Heart left ventricle (tissue), 16 donors: ENCODE data around the gene ANP32A. TPM values are rescaled to one million over a fixed set of nuclear protein-coding genes. Genes with fewer than 3 reads are reported as not detected.

ENCODE experiments used
- ATAC-seq, 4 donors: fragments of 200-7000 bp; cut with Tn5 transposase; one replicate each; pipeline ENCODE4 v1.9.1; 2020 to 2022; ENCODE audit warnings: moderate library complexity in 4 of 4, mild to moderate bottlenecking in 3 of 4, moderate number of reproducible peaks in 1 of 4
- DNase-seq, 5 donors: peaks; one replicate each; pipeline ENCODE4 v3.0.0-alpha.2; 2020
- H3K27ac ChIP-seq, 12 donors: fragments of 200-600 bp; sonication (generic) in 4 of 12; one replicate each; pipeline versions ENCODE4 v1.5.0 to v1.8.0; 2016 to 2022; ENCODE audit warnings: mild to moderate bottlenecking in 2 of 12
- H3K27me3 ChIP-seq, 9 donors: fragments of 200-600 bp; sonication (generic) in 2 of 9; one replicate each; pipeline versions ENCODE4 v1.5.1 to v1.8.0; 2016 to 2022; ENCODE audit warnings: mild to moderate bottlenecking in 3 of 9
- H3K36me3 ChIP-seq, 9 donors: fragments of 200-600 bp; sonication (generic) in 2 of 9; one replicate each; pipeline versions ENCODE4 v1.5.0 to v1.8.0; 2018 to 2022; ENCODE audit warnings: mild to moderate bottlenecking in 2 of 9
- H3K4me1 ChIP-seq, 12 donors: fragments of 200-600 bp; sonication (generic) in 4 of 12; one replicate each; pipeline versions ENCODE4 v1.5.0 to v1.8.0; 2016 to 2022; ENCODE audit warnings: mild to moderate bottlenecking in 3 of 12
- H3K4me3 ChIP-seq, 12 donors: fragments of 200-600 bp; sonication (generic) in 4 of 12; one replicate each; pipeline versions ENCODE4 v1.5.0 to v1.8.0; 2017 to 2022; ENCODE audit warnings: mild to moderate bottlenecking in 9 of 12, moderate library complexity in 4 of 12
- H3K9me3 ChIP-seq, 12 donors: fragments of 200-600 bp; sonication (generic) in 4 of 12; one replicate each; pipeline versions ENCODE4 v1.5.0 to v1.8.0; 2016 to 2022; ENCODE audit warnings: mild to moderate bottlenecking in 1 of 12
- CTCF ChIP-seq, 12 donors: fragments of 200-600 bp; sonication (generic) in 4 of 12; IDR thresholded peaks; one replicate each; pipeline versions ENCODE4 v1.5.0 to v1.8.0; 2018 to 2022; ENCODE audit warnings: antibody characterized with exemption in 12 of 12, mild to moderate bottlenecking in 5 of 12
- POLR2A ChIP-seq, 2 donors: fragments of 450-650 bp; IDR thresholded peaks; one replicate each; pipeline ENCODE4 v1.6.1; 2017; ENCODE audit warnings: antibody characterized with exemption in 2 of 2, mild to moderate bottlenecking in 2 of 2, moderate library complexity in 2 of 2
- WGBS, 4 donors: extraction: QIAGEN DNeasy Blood & Tissue Kit in 2 of 4; methylation state at CpG; one replicate each; pipeline versions ENCODE4 v1.1.5 to v1.1.7; 2013 to 2018; 5-methylcytosine and 5-hydroxymethylcytosine counted together
- intact Hi-C, 10 donors: fragments of 100-400 bp; cut with DNase I; formaldehyde crosslinking; loops; one replicate each; pipeline versions ENCODE4 v1.11.1 to v1.14.2; 2022
- polyA plus RNA-seq, 2 donors: library from polyadenylated mRNA; stranded (reverse); fragments of 200-250 nt; gene quantifications; one replicate each; pipeline ENCODE4 v1.2.3, GENCODE V29; 2013
- total RNA-seq, 9 donors: library from RNA; depleted of rRNA in 2 of 9; stranded (reverse); fragments of >200 nt in 2 of 9; fragmentation: NEBNext Ultra II Directional in 3 of 9; extraction: Animal tissue kit (Norgen Biotek cat#: 25700) in 3 of 9; gene quantifications; one replicate each; pipeline versions ENCODE4 v1.1.0 to v1.2.4, GENCODE V29; 2016 to 2023
- donor health status: ischemic (EF 13 %, LVEDD 7.1; RV severe dilation, severe dysfunction).
- donor health status: healthy with polysubstance abuse.
- donor health status: DM: no; HTN: yes; CAD: no.
- donor health status: DM: no; HTN: no; CAD: no.
- donor health status: ischemic (EF 25% LVEDD 6.9; RV normal size, moderate dysfunction).
- donor health status: ischemic (EF 25% LVEDD 5.7; RV mildly dilated, moderate dysfunction).
- donor health status: healthy.
- donor health status: DM: yes; HTN: yes; CAD: no.
- donor health status: ischemic (EF 35%, LVEDD 5.7; RV mildly dilated, moderate dysfunction).
- donor health status: nonischemic (EF 11% LVEDD 7.7; RV severe dilation, severe dysfunction).
- donor health status: DM: yes; HTN: yes; CAD: no.
- donor health status: PGD.
- donor health status: ischemic (EF 29% LVEDD 5.4; RV normal size, mild dysfunction).
- donor health status: nonischemic (EF 23%, LVEDD 6.1; RV moderate dilation, normal function).

The ANP32A gene
- total and polyA plus RNA-seq, 11 donors, result 55.7 to 202 (median 142) TPM

DNA sequence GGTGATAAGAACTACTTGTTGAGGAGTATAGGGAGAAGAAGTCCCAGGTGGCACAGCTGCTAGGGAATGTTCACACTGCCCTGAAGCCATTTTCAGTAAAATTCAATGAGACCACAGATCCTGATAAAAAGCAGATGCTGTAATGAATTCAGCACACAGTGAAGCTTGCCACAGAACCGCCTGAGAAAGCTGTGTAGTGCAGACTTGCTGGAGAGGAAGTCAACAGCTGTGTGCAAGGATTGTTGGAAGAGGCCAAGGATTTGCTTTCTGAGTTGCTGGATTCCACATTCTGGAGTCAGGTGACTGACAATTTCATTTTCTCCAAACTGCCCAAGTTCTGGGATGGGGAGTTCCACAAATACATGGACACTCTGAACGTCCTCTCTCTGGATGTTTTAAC is 70.9 kb downstream of the ANP32A start:
- ATAC-seq (peak; percentile 55 to 87 (median 76)), DNase-seq (peak in 3 of 5 donors; percentile 29 to 38 (median 31))
- TF ChIP-seq POLR2A (IDR thresholded peaks at IDR 0.05) (no peak), CTCF (IDR thresholded peaks at IDR 0.05) (no peak)
- intact Hi-C loops, result loop anchor here in 1 of 10 donors (5.0 kb wide), 1 partner anchor 77 kb away; no protein-coding TSS in a partner anchor
- WGBS, 4 donors, result 53 to 80% (median 62%) methylated on average over 2 of the region's 2 CpGs
- Histone ChIP-seq H3K36me3 (no peaks in the 10 kb centered on the region), H3K27me3 (no peaks in the 10 kb centered on the region), H3K4me3 (no peak overlapping the region), H3K9me3 (peaks cover 0 to 8% (median 0%) of the 10 kb centered on the region in 12 donors), H3K4me1 (no peaks in the 10 kb centered on the region), H3K27ac (peak overlapping the region in 1 of 12 donors; percentile 46)

GRCh38 chr15:68749365-68749764 is 71.3 kb downstream of the ANP32A start:
- H3K36me3 ChIP-seq, result no peaks in the 10 kb centered on the region
- no peak overlapping the region for H3K4me3 ChIP-seq
- intact Hi-C loops, result no loop called here
- H3K9me3 ChIP-seq, result peaks cover 0 to 8% (median 0%) of the 10 kb centered on the region in 12 donors
- TF ChIP-seq CTCF (IDR thresholded peaks at IDR 0.05) (no peak), POLR2A (IDR thresholded peaks at IDR 0.05) (no peak)
- 68 to 77% (median 73%) methylated on average over 7 of the region's 7 CpGs for WGBS, 4 donors
- H3K4me1 ChIP-seq, result no peaks in the 10 kb centered on the region
- DNase-seq (no peak), ATAC-seq (peak in 1 of 4 donors; percentile 49)
- peak overlapping the region in 1 of 12 donors; percentile 46 for H3K27ac ChIP-seq
- no peaks in the 10 kb centered on the region for H3K27me3 ChIP-seq

- Histone ChIP-seq H3K27me3 (no peaks in the 10 kb centered on the region), H3K9me3 (peaks cover 0 to 3% (median 0%) of the 10 kb centered on the region in 12 donors), H3K4me1 (peaks cover 0 to 5% (median 0%) of the 10 kb centered on the region in 12 donors), H3K36me3 (no peaks in the 10 kb centered on the region), H3K4me3 (no peak overlapping the region), H3K27ac (no peak overlapping the region)
- DNase-seq, result no peak
- intact Hi-C loops, result no loop called here
- TF ChIP-seq CTCF (IDR thresholded peaks at IDR 0.05) (no peak), POLR2A (IDR thresholded peaks at IDR 0.05) (no peak)
- 93 to 96% (median 96%) methylated on average over 3 of the region's 3 CpGs for WGBS, 4 donors
- no peak for ATAC-seq
These were observed 77.4 kb downstream of the ANP32A start for GRCh38 chr15:68743256-68743655.

- ATAC-seq (peak in 1 of 4 donors; percentile 34), DNase-seq (no peak)
- TF ChIP-seq POLR2A (IDR thresholded peaks at IDR 0.05) (no peak), CTCF (IDR thresholded peaks at IDR 0.05) (no peak)
- Histone ChIP-seq H3K9me3 (peaks cover 0 to under 1% (median 0%) of the 10 kb centered on the region in 12 donors), H3K36me3 (no peaks in the 10 kb centered on the region), H3K4me3 (no peak overlapping the region), H3K4me1 (peaks cover 0 to 10% (median 2%) of the 10 kb centered on the region in 12 donors), H3K27ac (no peak overlapping the region), H3K27me3 (no peaks in the 10 kb centered on the region)
- 63 to 73% (median 69%) methylated on average over 6 of the region's 6 CpGs for WGBS, 4 donors
- intact Hi-C loops, result loop anchor here in 5 of 10 donors (10.0 kb wide), 2 partner anchors 85 to 185 kb away; partner anchors contain the start of gene ANP32A (in 3 of the 5)
These were observed 81.2 kb downstream of the ANP32A start for GRCh38 chr15:68739390-68740080.
